HEK293 (cell line): Measurements from ENCODE around the gene PCED1A.

Experiments
- CTCF ChIA-PET: fragments of 350-600 bp; formaldehyde crosslinking; extraction: SDS; loops from one replicate; lab custom pipeline; 2021; ENCODE audit warnings: antibody characterized with exemption; lab: Yijun Ruan, JAX
- POLR2A ChIA-PET: fragments of 300-600 bp; formaldehyde crosslinking; extraction: SDS; loops from one replicate; lab custom pipeline; 2020; ENCODE audit warnings: antibody characterized with exemption, inconsistent platforms; lab: Yijun Ruan, JAX
- H3K27ac ChIP-seq: fragments of 200-500 bp; sonication (Bioruptor generic); 2 replicates; pipeline ENCODE4 v1.5.1; 2014; ENCODE audit warnings: low read depth, low read length, control low read depth, inconsistent platforms; ENCODE audit errors: extremely low read depth
- H3K36me3 ChIP-seq, 2 experiments: fragments of 200-500 bp in 1 of 2; sonication (Bioruptor generic) in 1 of 2; 1 replicate in 1 of 2; 2 replicates in 1 of 2; pipeline ENCODE4 v1.5.1; 2014 to 2017; ENCODE audit warnings: inconsistent platforms in 2 of 2, low read length in 2 of 2; ENCODE audit not compliant: control insufficient read depth in 2 of 2, insufficient read depth in 1 of 2
- H3K4me1 ChIP-seq: fragments of 200-500 bp; sonication (Bioruptor generic); 2 replicates; pipeline ENCODE4 v1.5.1; 2014; ENCODE audit warnings: mild to moderate bottlenecking, low read length, inconsistent platforms; ENCODE audit not compliant: control insufficient read depth, insufficient read depth
- H3K4me3 ChIP-seq: 2 replicates; pipeline ENCODE4 v1.5.1; 2011; ENCODE audit warnings: low read depth, mild to moderate bottlenecking, control low read depth, low read length, moderate library complexity
- H3K9me3 ChIP-seq: fragments of 200-500 bp; sonication (Bioruptor generic); 2 replicates; pipeline ENCODE4 v1.5.1; 2014; ENCODE audit warnings: low read depth, low read length, inconsistent platforms; ENCODE audit not compliant: control insufficient read depth, insufficient read depth
- ELK4 ChIP-seq: IDR thresholded peaks from 2 replicates; pipeline ENCODE4 v1.6.1; 2011; ENCODE audit warnings: mild to moderate bottlenecking, low read depth, low read length, borderline replicate concordance
- FEZF1 ChIP-seq: fragments of 450-650 bp; formaldehyde crosslinking; IDR thresholded peaks from 2 replicates; pipeline ENCODE4 v1.5.1; 2016; ENCODE audit warnings: missing biosample characterization, missing genetic modification characterization
- GLIS2 ChIP-seq: fragments of 450-650 bp; formaldehyde crosslinking; IDR thresholded peaks from 2 replicates; pipeline ENCODE4 v1.5.1; 2016; ENCODE audit warnings: missing biosample characterization, missing genetic modification characterization
- HOXD13 ChIP-seq: sonication (generic); formaldehyde crosslinking; IDR thresholded peaks from 2 replicates; pipeline ENCODE4 v1.8.0; 2022; ENCODE audit warnings: missing genetic modification reagents, borderline replicate concordance
- PRDM1 ChIP-seq: fragments of 450-650 bp; formaldehyde crosslinking; IDR thresholded peaks from 2 replicates; pipeline ENCODE4; 2016; ENCODE audit warnings: missing biosample characterization, missing genetic modification characterization
- PRDM10 ChIP-seq: fragments of 450-650 bp; formaldehyde crosslinking; IDR thresholded peaks from 2 replicates; pipeline ENCODE4 v1.5.1; 2016; ENCODE audit warnings: missing biosample characterization, missing genetic modification characterization
- ZBTB20 ChIP-seq: fragments of 450-650 bp; formaldehyde crosslinking; IDR thresholded peaks from 2 replicates; pipeline ENCODE4 v1.5.1; 2016; ENCODE audit warnings: missing biosample characterization, missing genetic modification characterization
- ZBTB8A ChIP-seq: fragments of 450-650 bp; formaldehyde crosslinking; IDR thresholded peaks from 2 replicates; pipeline ENCODE4 v1.5.1; 2016; ENCODE audit warnings: missing biosample characterization, missing genetic modification characterization
- ZEB2 ChIP-seq: fragments of 450-650 bp; formaldehyde crosslinking; IDR thresholded peaks from 2 replicates; pipeline ENCODE4 v1.5.1; 2016; ENCODE audit warnings: missing biosample characterization, missing genetic modification characterization
- ZFP3 ChIP-seq: fragments of 450-650 bp; formaldehyde crosslinking; IDR thresholded peaks from 2 replicates; pipeline ENCODE4 v1.5.1; 2016; ENCODE audit warnings: low read depth, missing biosample characterization, missing genetic modification characterization
- ZNF174 ChIP-seq: fragments of 450-650 bp; formaldehyde crosslinking; IDR thresholded peaks from 2 replicates; pipeline ENCODE4 v1.5.0; 2017; ENCODE audit warnings: missing biosample characterization, mild to moderate bottlenecking, missing genetic modification characterization
- ZNF248 ChIP-seq: fragments of 450-650 bp; formaldehyde crosslinking; IDR thresholded peaks from 2 replicates; pipeline ENCODE4 v1.5.1; 2017; ENCODE audit warnings: missing biosample characterization, missing genetic modification characterization
- ZNF26 ChIP-seq: fragments of 450-650 bp; formaldehyde crosslinking; IDR thresholded peaks from 2 replicates; pipeline ENCODE4 v1.5.1; 2016; ENCODE audit warnings: missing biosample characterization, missing genetic modification characterization
- ZNF341 ChIP-seq: fragments of 450-650 bp; formaldehyde crosslinking; IDR thresholded peaks from 2 replicates; pipeline ENCODE4; 2016; ENCODE audit warnings: low read depth, missing biosample characterization, missing genetic modification characterization
- ZNF426 ChIP-seq: fragments of 450-650 bp; formaldehyde crosslinking; IDR thresholded peaks from 2 replicates; pipeline ENCODE4 v1.5.1; 2017; ENCODE audit warnings: missing biosample characterization, missing genetic modification characterization, mild to moderate bottlenecking, inconsistent platforms, moderate library complexity
- ZNF561 ChIP-seq: fragments of 450-650 bp; IDR thresholded peaks from 2 replicates; pipeline ENCODE4 v1.5.1; 2018; ENCODE audit warnings: missing biosample characterization, missing genetic modification characterization, borderline replicate concordance
- ZNF610 ChIP-seq: fragments of 450-650 bp; formaldehyde crosslinking; IDR thresholded peaks from 2 replicates; pipeline ENCODE4 v1.5.1; 2016; ENCODE audit warnings: missing biosample characterization, missing genetic modification characterization, borderline replicate concordance
- ZNF621 ChIP-seq: fragments of 450-650 bp; formaldehyde crosslinking; IDR thresholded peaks from 2 replicates; pipeline ENCODE4 v1.5.1; 2017; ENCODE audit warnings: missing biosample characterization, missing genetic modification characterization
- ZNF654 ChIP-seq: fragments of 450-650 bp; formaldehyde crosslinking; IDR thresholded peaks from 2 replicates; pipeline ENCODE4 v1.5.1; 2016; ENCODE audit warnings: low read depth, missing biosample characterization, missing genetic modification characterization
- ZNF670 ChIP-seq: fragments of 450-650 bp; formaldehyde crosslinking; IDR thresholded peaks from 2 replicates; pipeline ENCODE4 v1.5.1; 2016; ENCODE audit warnings: missing biosample characterization, missing genetic modification characterization, low read depth
- ZNF76 ChIP-seq: fragments of 450-650 bp; formaldehyde crosslinking; IDR thresholded peaks from 2 replicates; pipeline ENCODE4; 2016; ENCODE audit warnings: low read depth, missing biosample characterization, missing genetic modification characterization, borderline replicate concordance
- ZSCAN23 ChIP-seq: fragments of 450-650 bp; formaldehyde crosslinking; IDR thresholded peaks from 2 replicates; pipeline ENCODE4 v1.5.1; 2016; ENCODE audit warnings: missing biosample characterization, missing genetic modification characterization
- TF ChIP-seq, protein P1 (sequence below): fragments of 450-650 bp; formaldehyde crosslinking; IDR thresholded peaks from 2 replicates; pipeline ENCODE4 v1.5.1; 2016; ENCODE audit warnings: missing biosample characterization, missing genetic modification characterization

PCED1A gene

DNA sequence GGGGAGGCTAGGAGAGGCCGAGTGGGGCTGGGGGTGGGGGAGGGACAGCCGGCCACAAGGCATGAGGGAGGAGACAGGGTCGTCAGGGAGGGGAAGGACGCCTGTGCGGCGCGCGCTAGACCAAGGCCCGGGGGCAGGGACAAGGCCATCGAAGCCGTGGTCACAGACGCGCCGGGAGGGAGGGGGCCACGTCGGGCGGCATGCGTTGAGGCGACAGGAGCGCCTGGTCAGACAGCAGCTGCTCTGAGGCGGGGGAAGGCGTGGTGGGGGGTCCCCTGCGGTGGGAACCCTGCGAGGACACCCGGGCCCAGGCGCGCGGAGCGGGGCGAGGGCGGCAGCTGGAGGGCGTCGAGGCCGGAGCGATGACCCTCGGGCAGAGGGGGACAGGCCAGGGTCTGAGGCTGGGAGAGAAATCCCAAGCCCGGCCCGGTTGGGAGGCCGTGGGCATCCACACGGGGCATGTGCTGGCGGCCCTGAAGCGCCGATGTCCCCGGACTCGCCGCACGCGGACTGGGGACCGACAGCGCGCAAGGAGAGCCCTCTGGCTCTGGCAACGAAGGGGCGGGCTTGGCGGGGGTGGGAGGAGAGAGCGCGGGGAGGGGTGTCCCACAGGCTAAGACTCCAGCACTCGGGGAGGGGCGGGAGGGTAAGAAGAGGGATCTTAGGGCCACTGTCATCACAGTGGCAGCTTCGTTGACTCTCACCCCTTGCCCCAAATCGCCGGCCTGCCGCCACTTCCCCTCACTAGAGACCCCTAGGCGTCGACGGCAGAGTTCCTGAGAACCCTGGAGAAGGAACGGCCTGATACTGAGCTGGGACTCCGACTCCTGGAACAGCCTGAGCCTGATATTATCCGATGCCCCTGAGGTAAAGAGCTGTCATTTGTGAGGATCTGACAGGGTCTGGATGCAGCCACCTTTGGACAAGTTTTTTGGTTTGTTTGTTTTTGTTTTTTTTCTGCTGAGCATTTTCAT, 19.3 kb downstream of the PCED1A start:
- no peaks in the 10 kb centered on the region for H3K36me3 ChIP-seq
- H3K4me1 ChIP-seq: peaks cover 9% of the 10 kb centered on the region
- no peaks in the 10 kb centered on the region for H3K9me3 ChIP-seq
- POLR2A ChIA-PET: interaction anchor here (0.7 to 1.4 kb wide), 2 partner anchors 15 to 20 kb away, joined by 3 read pairs; partner anchors contain the start of genes PCED1A and VPS16
- no peak overlapping the region for H3K27ac ChIP-seq
- TF ChIP-seq ZNF621 (tag by site-specific recombination) (no peak), ZNF341 (peak; percentile 72)
- TF ChIP-seq, all 188 proteins: peak for 1
- CTCF ChIA-PET: interaction anchor here (0.6 to 1.5 kb wide), 3 partner anchors 41 to 1319 kb away, joined by 3 to 4 read pairs (median 4); no protein-coding TSS in a partner anchor
- no peak overlapping the region for H3K4me3 ChIP-seq

DNA sequence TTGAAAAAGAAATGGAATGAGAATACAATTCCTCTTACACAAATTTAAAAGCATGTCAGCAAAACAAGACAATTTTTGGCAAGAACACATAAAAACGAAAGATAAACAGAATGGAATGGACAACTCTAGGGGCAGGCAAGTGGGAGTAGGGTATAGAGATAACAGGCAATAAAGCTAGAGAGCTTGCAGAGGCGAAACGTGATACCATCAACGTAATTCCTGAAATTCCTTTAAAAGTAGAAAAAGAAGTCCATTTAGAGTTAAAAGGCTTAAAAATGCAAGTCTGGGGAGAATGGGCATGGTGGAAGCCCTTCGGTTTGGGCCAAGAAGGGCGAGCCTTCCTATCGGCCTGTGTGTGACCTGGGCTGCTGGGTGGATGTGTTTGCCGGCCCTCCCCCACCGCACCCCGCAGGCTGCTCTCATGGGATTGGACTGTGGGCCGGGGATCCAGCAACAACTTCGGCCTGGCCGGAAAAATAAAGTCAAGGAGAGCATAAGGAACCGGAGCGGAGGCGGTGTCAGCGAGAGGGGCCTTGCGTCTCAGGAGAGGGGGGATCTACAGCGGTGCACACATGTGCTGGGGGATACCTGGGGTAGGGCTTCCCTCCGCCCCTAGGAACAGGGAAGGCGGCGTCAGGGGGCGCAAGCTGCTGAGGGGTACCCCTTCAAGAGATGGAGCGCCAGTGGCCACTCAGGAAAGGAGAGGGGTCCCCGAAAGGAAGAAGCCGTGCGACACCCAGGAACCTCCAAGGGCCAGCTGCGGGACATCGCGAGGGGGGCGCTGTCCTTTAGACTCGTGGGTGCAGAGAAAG, 20.2 kb downstream of the PCED1A start:
- Histone ChIP-seq H3K9me3 (no peaks in the 10 kb centered on the region), H3K36me3 (no peaks in the 10 kb centered on the region), H3K4me3 (no peak overlapping the region), H3K4me1 (peaks cover 9% of the 10 kb centered on the region), H3K27ac (peak overlapping the region; percentile 36; the same call in 1 of the 2 replicates)
- ChIA-PET POLR2A (interaction anchor here (0.5 kb wide), 1 partner anchor 37 kb away, joined by 4 read pairs; no protein-coding TSS in a partner anchor), CTCF (interaction anchor here (1.2 to 1.5 kb wide), 2 partner anchors 68 kb away, joined by 4 read pairs; no protein-coding TSS in a partner anchor)
- TF ChIP-seq, protein P1, sequence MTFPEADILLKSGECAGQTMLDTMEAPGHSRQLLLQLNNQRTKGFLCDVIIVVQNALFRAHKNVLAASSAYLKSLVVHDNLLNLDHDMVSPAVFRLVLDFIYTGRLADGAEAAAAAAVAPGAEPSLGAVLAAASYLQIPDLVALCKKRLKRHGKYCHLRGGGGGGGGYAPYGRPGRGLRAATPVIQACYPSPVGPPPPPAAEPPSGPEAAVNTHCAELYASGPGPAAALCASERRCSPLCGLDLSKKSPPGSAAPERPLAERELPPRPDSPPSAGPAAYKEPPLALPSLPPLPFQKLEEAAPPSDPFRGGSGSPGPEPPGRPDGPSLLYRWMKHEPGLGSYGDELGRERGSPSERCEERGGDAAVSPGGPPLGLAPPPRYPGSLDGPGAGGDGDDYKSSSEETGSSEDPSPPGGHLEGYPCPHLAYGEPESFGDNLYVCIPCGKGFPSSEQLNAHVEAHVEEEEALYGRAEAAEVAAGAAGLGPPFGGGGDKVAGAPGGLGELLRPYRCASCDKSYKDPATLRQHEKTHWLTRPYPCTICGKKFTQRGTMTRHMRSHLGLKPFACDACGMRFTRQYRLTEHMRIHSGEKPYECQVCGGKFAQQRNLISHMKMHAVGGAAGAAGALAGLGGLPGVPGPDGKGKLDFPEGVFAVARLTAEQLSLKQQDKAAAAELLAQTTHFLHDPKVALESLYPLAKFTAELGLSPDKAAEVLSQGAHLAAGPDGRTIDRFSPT: 0 out of 2 replicates have a peak, but pooled peaks have one; percentile 47
- no peak for TF ChIP-seq ZNF654
- no peak for TF ChIP-seq HOXD13 (CRISPR knock-in tag)
- no peak for TF ChIP-seq ZNF76 (tag by site-specific recombination)
- peak; percentile 21; the same call in 1 of the 2 replicates for TF ChIP-seq ZNF610 (tag by site-specific recombination)
- peak; percentile 88 for TF ChIP-seq FEZF1 (tag by site-specific recombination)
- peak; percentile 50; the same call in 1 of the 2 replicates for TF ChIP-seq GLIS2 (tag by site-specific recombination)
- TF ChIP-seq ZBTB8A (tag by site-specific recombination): 0 out of 2 replicates have a peak, but pooled peaks have one; percentile 26
- no peak for TF ChIP-seq ZNF670
- peak; percentile 44; the same call in 1 of the 2 replicates for TF ChIP-seq ZEB2
- peak; percentile 83 for TF ChIP-seq PRDM10
- TF ChIP-seq ZNF426 (tag by site-specific recombination): no peak
- no peak for TF ChIP-seq ELK4
- TF ChIP-seq ZNF248 (tag by site-specific recombination): no peak
- no peak for TF ChIP-seq ZFP3 (tag by site-specific recombination)
- TF ChIP-seq PRDM1: peak; percentile 37; the same call in 1 of the 2 replicates
- TF ChIP-seq ZNF26 (tag by site-specific recombination): no peak
- TF ChIP-seq ZNF174 (tag by site-specific recombination): no peak
- no peak for TF ChIP-seq ZNF561
- no peak for TF ChIP-seq ZBTB20 (tag by site-specific recombination)
- no peak for TF ChIP-seq ZSCAN23 (tag by site-specific recombination)
